Measurements from ENCODE around the gene HBM. TPM values are rescaled to one million over a fixed set of nuclear protein-coding genes. Genes with fewer than 3 reads are reported as not detected.
"Not testable (repeated sequence)": the region's sequence is repeated elsewhere in the genome, so short reads cannot be mapped to it uniquely, and the experiment has no call there.

The HBM gene
- total and polyA plus RNA-seq, 10 of the 15 experiments (the other 5 are each of a cell fraction or from before 2014, with no cell fraction given), result 0.23 TPM; not detected in 9

DNA sequence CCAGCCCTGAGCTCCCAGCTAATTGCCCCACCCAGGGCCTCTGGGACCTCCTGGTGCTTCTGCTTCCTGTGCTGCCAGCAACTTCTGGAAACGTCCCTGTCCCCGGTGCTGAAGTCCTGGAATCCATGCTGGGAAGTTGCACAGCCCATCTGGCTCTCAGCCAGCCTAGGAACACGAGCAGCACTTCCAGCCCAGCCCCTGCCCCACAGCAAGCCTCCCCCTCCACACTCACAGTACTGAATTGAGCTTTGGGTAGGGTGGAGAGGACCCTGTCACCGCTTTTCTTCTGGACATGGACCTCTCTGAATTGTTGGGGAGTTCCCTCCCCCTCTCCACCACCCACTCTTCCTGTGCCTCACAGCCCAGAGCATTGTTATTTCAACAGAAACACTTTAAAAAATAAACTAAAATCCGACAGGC, 4.3 kb downstream of the HBM start:
- in situ Hi-C loops (cut with MboI); H4K20me1 ChIP-seq (ENCODE audit: control insufficient read depth, insufficient read depth); H3K36me3 ChIP-seq (ENCODE audit: control insufficient read depth in 2 of 2, insufficient read depth in 2 of 2, low read length in 1 of 2); DNase-seq (ENCODE audit: low read depth, low spot score); H3K79me2 ChIP-seq (ENCODE audit: control insufficient read depth, insufficient read depth, low read length); H3K9ac ChIP-seq (ENCODE audit: control insufficient read depth, insufficient read depth, low read length); H2AFZ ChIP-seq (ENCODE audit: control insufficient read depth, low read depth, low read length); H3K4me1 ChIP-seq (ENCODE audit: control insufficient read depth, insufficient read depth, low read length); FAIRE-seq; H3K4me2 ChIP-seq (ENCODE audit: control insufficient read depth, insufficient read depth); intact Hi-C loops (cut with micrococcal nuclease; ENCODE audit: unreplicated experiment); H3K9me3 ChIP-seq (replicated peaks; ENCODE audit: control insufficient read depth, insufficient read depth, low read length); RAD21 ChIA-PET (ENCODE audit: unreplicated experiment); BruUV-seq (replicated peaks); ATAC-seq; H3K27ac ChIP-seq (ENCODE audit: control insufficient read depth, insufficient read depth); H3K4me3 ChIP-seq; SMC1A ChIA-PET (ENCODE audit: uncharacterized antibody, unreplicated experiment); POLR2A ChIA-PET: not testable (repeated sequence)
- TF ChIP-seq, protein P1, sequence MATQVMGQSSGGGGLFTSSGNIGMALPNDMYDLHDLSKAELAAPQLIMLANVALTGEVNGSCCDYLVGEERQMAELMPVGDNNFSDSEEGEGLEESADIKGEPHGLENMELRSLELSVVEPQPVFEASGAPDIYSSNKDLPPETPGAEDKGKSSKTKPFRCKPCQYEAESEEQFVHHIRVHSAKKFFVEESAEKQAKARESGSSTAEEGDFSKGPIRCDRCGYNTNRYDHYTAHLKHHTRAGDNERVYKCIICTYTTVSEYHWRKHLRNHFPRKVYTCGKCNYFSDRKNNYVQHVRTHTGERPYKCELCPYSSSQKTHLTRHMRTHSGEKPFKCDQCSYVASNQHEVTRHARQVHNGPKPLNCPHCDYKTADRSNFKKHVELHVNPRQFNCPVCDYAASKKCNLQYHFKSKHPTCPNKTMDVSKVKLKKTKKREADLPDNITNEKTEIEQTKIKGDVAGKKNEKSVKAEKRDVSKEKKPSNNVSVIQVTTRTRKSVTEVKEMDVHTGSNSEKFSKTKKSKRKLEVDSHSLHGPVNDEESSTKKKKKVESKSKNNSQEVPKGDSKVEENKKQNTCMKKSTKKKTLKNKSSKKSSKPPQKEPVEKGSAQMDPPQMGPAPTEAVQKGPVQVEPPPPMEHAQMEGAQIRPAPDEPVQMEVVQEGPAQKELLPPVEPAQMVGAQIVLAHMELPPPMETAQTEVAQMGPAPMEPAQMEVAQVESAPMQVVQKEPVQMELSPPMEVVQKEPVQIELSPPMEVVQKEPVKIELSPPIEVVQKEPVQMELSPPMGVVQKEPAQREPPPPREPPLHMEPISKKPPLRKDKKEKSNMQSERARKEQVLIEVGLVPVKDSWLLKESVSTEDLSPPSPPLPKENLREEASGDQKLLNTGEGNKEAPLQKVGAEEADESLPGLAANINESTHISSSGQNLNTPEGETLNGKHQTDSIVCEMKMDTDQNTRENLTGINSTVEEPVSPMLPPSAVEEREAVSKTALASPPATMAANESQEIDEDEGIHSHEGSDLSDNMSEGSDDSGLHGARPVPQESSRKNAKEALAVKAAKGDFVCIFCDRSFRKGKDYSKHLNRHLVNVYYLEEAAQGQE (IDR thresholded peaks at IDR 0.05; ENCODE audit: low read depth, low read length), result peak; percentile 39; the same call in 1 of the 2 replicates
- CTCF ChIA-PET, result interaction anchor here (1.0 kb wide), 1 partner anchor 63 kb away, joined by 3 read pairs; no protein-coding TSS in a partner anchor
- peaks cover 13 to 26% of the 10 kb centered on the region in 2 experiments for H3K27me3 ChIP-seq (replicated peaks in 1 of 2; ENCODE audit: control insufficient read depth in 2 of 2, insufficient read depth in 2 of 2, low read length in 1 of 2)
- 4% methylated on average over 5 of the region's 5 CpGs for WGBS (ENCODE audit: insufficient coverage, insufficient replicate concordance, low lambda C conversion rate, missing lambda C conversion rate)

DNA sequence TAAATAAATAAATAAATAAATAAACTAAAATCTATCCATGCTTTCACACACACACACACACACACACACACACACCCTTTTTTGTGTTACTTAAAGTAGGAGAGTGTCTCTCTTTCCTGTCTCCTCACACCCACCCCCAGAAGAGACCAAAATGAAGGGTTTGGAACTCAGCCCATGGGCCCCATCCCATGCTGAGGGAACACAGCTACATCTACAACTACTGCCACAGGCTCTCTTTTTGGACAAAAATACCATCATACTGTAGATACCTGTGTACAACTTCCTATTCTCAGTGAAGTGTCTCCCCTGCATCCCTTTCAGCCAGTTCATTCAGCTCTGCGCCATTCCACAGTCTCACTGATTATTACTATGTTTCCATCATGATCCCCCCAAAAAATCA, 5.0 kb downstream of the HBM start:
- no peaks in the 10 kb centered on the region for H3K36me3 ChIP-seq (ENCODE audit: control insufficient read depth in 2 of 2, insufficient read depth in 2 of 2, low read length in 1 of 2)
- SMC1A ChIA-PET (ENCODE audit: uncharacterized antibody, unreplicated experiment), result no interaction called here
- H4K20me1 ChIP-seq (ENCODE audit: control insufficient read depth, insufficient read depth), result no peaks in the 10 kb centered on the region
- POLR2A ChIA-PET, result interaction anchor here (0.6 kb wide), 2 partner anchors 65 to 214 kb away, joined by 3 to 4 read pairs; no protein-coding TSS in a partner anchor
- H3K9ac ChIP-seq (ENCODE audit: control insufficient read depth, insufficient read depth, low read length), result no peak overlapping the region
- BruUV-seq (replicated peaks), result no TSS peak
- in situ Hi-C loops (cut with MboI) (no loop called here), intact Hi-C loops (cut with micrococcal nuclease; ENCODE audit: unreplicated experiment) (no loop called here)
- H3K9me3 ChIP-seq (replicated peaks; ENCODE audit: control insufficient read depth, insufficient read depth, low read length), result no peaks in the 10 kb centered on the region
- DNase-seq (ENCODE audit: low read depth, low spot score) (no peak), FAIRE-seq (no peak), ATAC-seq (no peak)
- 0% methylated on average over 1 of the region's 1 CpG for WGBS (ENCODE audit: insufficient coverage, insufficient replicate concordance, low lambda C conversion rate, missing lambda C conversion rate)
- CTCF ChIA-PET, result interaction anchor here (0.8 to 1.0 kb wide), 2 partner anchors 64 to 74 kb away, joined by 3 read pairs; no protein-coding TSS in a partner anchor
- H3K4me3 ChIP-seq, result no peak overlapping the region
- RAD21 ChIA-PET (ENCODE audit: unreplicated experiment), result no interaction called here
- H3K27ac ChIP-seq (ENCODE audit: control insufficient read depth, insufficient read depth), result no peak overlapping the region
- H2AFZ ChIP-seq (ENCODE audit: control insufficient read depth, low read depth, low read length), result no peak overlapping the region
- H3K4me1 ChIP-seq (ENCODE audit: control insufficient read depth, insufficient read depth, low read length), result no peaks in the 10 kb centered on the region
- H3K27me3 ChIP-seq (replicated peaks in 1 of 2; ENCODE audit: control insufficient read depth in 2 of 2, insufficient read depth in 2 of 2, low read length in 1 of 2), result peaks cover 11 to 23% of the 10 kb centered on the region in 2 experiments
- H3K4me2 ChIP-seq (ENCODE audit: control insufficient read depth, insufficient read depth), result no peak overlapping the region
- no peaks in the 10 kb centered on the region for H3K79me2 ChIP-seq (ENCODE audit: control insufficient read depth, insufficient read depth, low read length)
- TF ChIP-seq LARP7 (IDR thresholded peaks at IDR 0.05) (no peak), CHD1 (IDR thresholded peaks at IDR 0.05; ENCODE audit: low read depth, low read length) (no peak), WRNIP1 (IDR thresholded peaks at IDR 0.05; ENCODE audit: borderline replicate concordance, low read depth, low read length) (no peak)
- TF ChIP-seq, protein P2, sequence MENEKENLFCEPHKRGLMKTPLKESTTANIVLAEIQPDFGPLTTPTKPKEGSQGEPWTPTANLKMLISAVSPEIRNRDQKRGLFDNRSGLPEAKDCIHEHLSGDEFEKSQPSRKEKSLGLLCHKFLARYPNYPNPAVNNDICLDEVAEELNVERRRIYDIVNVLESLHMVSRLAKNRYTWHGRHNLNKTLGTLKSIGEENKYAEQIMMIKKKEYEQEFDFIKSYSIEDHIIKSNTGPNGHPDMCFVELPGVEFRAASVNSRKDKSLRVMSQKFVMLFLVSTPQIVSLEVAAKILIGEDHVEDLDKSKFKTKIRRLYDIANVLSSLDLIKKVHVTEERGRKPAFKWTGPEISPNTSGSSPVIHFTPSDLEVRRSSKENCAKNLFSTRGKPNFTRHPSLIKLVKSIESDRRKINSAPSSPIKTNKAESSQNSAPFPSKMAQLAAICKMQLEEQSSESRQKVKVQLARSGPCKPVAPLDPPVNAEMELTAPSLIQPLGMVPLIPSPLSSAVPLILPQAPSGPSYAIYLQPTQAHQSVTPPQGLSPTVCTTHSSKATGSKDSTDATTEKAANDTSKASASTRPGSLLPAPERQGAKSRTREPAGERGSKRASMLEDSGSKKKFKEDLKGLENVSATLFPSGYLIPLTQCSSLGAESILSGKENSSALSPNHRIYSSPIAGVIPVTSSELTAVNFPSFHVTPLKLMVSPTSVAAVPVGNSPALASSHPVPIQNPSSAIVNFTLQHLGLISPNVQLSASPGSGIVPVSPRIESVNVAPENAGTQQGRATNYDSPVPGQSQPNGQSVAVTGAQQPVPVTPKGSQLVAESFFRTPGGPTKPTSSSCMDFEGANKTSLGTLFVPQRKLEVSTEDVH (IDR thresholded peaks at IDR 0.05; ENCODE audit: low read depth, partially characterized antibody), result no peak
- TF ChIP-seq, protein P3, sequence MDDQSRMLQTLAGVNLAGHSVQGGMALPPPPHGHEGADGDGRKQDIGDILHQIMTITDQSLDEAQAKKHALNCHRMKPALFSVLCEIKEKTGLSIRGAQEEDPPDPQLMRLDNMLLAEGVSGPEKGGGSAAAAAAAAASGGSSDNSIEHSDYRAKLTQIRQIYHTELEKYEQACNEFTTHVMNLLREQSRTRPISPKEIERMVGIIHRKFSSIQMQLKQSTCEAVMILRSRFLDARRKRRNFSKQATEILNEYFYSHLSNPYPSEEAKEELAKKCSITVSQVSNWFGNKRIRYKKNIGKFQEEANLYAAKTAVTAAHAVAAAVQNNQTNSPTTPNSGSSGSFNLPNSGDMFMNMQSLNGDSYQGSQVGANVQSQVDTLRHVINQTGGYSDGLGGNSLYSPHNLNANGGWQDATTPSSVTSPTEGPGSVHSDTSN (IDR thresholded peaks at IDR 0.05; ENCODE audit: insufficient replicate concordance, low read depth, low read length), result no peak

Measured in GM12878 (cell line).